Mesenchymal stem cell (in vitro differentiated cells and primary cell): ENCODE data around the gene RANBP17.

ENCODE experiments used
- DNase-seq: peaks from one replicate; pipeline ENCODE4 v3.0.0-alpha.2; 2013
- H2AFZ ChIP-seq: one replicate; pipeline ENCODE4 v1.6.1; 2013; ENCODE audit warnings: low read depth, mild to moderate bottlenecking, control low read depth, inconsistent platforms, low read length, moderate library complexity
- H2AK5ac ChIP-seq: 2 replicates; pipeline ENCODE4 v1.6.1; 2013; ENCODE audit warnings: low read length, moderate library complexity, mild to moderate bottlenecking, inconsistent platforms; ENCODE audit not compliant: severe bottlenecking
- H2BK120ac ChIP-seq: one replicate; pipeline ENCODE4 v1.6.1; 2013; ENCODE audit warnings: low read depth, mild to moderate bottlenecking, inconsistent platforms, low read length, moderate library complexity
- H2BK12ac ChIP-seq, 2 experiments: one replicate each; pipeline ENCODE4 v1.6.1; 2013; ENCODE audit warnings: inconsistent platforms in 2 of 2, low read length in 2 of 2, mild to moderate bottlenecking in 2 of 2, moderate library complexity in 2 of 2, control low read depth in 1 of 2
- H2BK15ac ChIP-seq: one replicate; pipeline ENCODE4 v1.6.1; 2013; ENCODE audit warnings: mild to moderate bottlenecking, low read depth, inconsistent platforms; ENCODE audit not compliant: poor library complexity, severe bottlenecking
- H2BK5ac ChIP-seq: 2 replicates; pipeline ENCODE4 v1.6.1; 2013; ENCODE audit warnings: low read depth, mild to moderate bottlenecking, low read length, control low read depth, inconsistent platforms; ENCODE audit not compliant: poor library complexity, severe bottlenecking
- H3K14ac ChIP-seq, 2 experiments: one replicate each; pipeline ENCODE4 v1.6.1; 2013; ENCODE audit warnings: inconsistent platforms in 2 of 2, low read length in 2 of 2, control low read depth in 1 of 2, mild to moderate bottlenecking in 1 of 2, moderate library complexity in 1 of 2
- H3K18ac ChIP-seq, 2 experiments: one replicate each; pipeline ENCODE4 v1.6.1; 2013; ENCODE audit warnings: inconsistent platforms in 2 of 2, low read length in 2 of 2, control low read depth in 1 of 2, low read depth in 1 of 2, mild to moderate bottlenecking in 1 of 2
- H3K23ac ChIP-seq, 2 experiments: one replicate each; pipeline ENCODE4 v1.6.1; 2013; ENCODE audit warnings: inconsistent platforms in 2 of 2, low read length in 2 of 2, mild to moderate bottlenecking in 2 of 2, moderate library complexity in 2 of 2, control low read depth in 1 of 2
- H3K27ac ChIP-seq: 2 replicates; pipeline ENCODE4 v1.5.1; 2013; ENCODE audit warnings: mild to moderate bottlenecking, moderate library complexity, low read length, control low read depth, inconsistent platforms; ENCODE audit not compliant: poor library complexity, severe bottlenecking
- H3K27me3 ChIP-seq, 2 experiments: 2 replicates each; pipeline versions ENCODE4 v1.6.1 to v1.7.0; 2013; ENCODE audit warnings: low read length in 2 of 2, mild to moderate bottlenecking in 2 of 2, moderate library complexity in 2 of 2, control low read depth in 1 of 2, inconsistent platforms in 1 of 2; ENCODE audit not compliant: control insufficient read depth in 1 of 2, insufficient read depth in 1 of 2
- H3K36me3 ChIP-seq, 2 experiments: 2 replicates each; pipeline versions ENCODE4 v1.6.1 to v1.7.0; 2013; ENCODE audit warnings: low read length in 2 of 2, control low read depth in 1 of 2, inconsistent platforms in 1 of 2, low read depth in 1 of 2, mild to moderate bottlenecking in 1 of 2; ENCODE audit not compliant: insufficient read depth in 2 of 2, control insufficient read depth in 1 of 2
- H3K4ac ChIP-seq, 2 experiments: one replicate each; pipeline ENCODE4 v1.6.1; 2013; ENCODE audit warnings: inconsistent platforms in 2 of 2, low read length in 2 of 2, mild to moderate bottlenecking in 2 of 2, moderate library complexity in 2 of 2, control low read depth in 1 of 2, low read depth in 1 of 2
- H3K4me1 ChIP-seq: 2 replicates; pipeline ENCODE4 v1.6.1; 2013; ENCODE audit warnings: low read depth, low read length, control low read depth; ENCODE audit not compliant: control insufficient read depth, insufficient read depth
- H3K4me2 ChIP-seq: 2 replicates; pipeline ENCODE4 v1.6.1; 2013; ENCODE audit warnings: low read length, mild to moderate bottlenecking, inconsistent platforms; ENCODE audit not compliant: poor library complexity, severe bottlenecking
- H3K4me3 ChIP-seq, 2 experiments: 2 replicates each; pipeline versions ENCODE4 v1.5.1 to v1.7.0; 2013; ENCODE audit warnings: low read length in 2 of 2, mild to moderate bottlenecking in 2 of 2, control low read depth in 1 of 2, low read depth in 1 of 2; ENCODE audit not compliant: insufficient read depth in 1 of 2
- H3K79me1 ChIP-seq: replicated peaks from 2 replicates; pipeline ENCODE4 v1.6.1; 2013; ENCODE audit warnings: mild to moderate bottlenecking, control low read depth, low read length, inconsistent platforms; ENCODE audit not compliant: poor library complexity, severe bottlenecking
- H3K9ac ChIP-seq: 2 replicates; pipeline ENCODE4 v1.7.0; 2013; ENCODE audit warnings: mild to moderate bottlenecking, low read length, moderate library complexity
- H3K9me3 ChIP-seq: 2 replicates; pipeline ENCODE4 v1.7.0; 2013; ENCODE audit warnings: mild to moderate bottlenecking, low read length; ENCODE audit not compliant: control insufficient read depth
- H4K8ac ChIP-seq: one replicate; pipeline ENCODE4 v1.6.1; 2013; ENCODE audit warnings: inconsistent platforms, mild to moderate bottlenecking, low read length, moderate library complexity
- H4K91ac ChIP-seq: one replicate; pipeline ENCODE4 v1.6.1; 2013; ENCODE audit warnings: mild to moderate bottlenecking, low read length, inconsistent platforms
- WGBS: methylation state at CpG from one replicate; pipeline ENCODE4 v1.1.7; 2013; ENCODE audit warnings: mixed read lengths; 5-methylcytosine and 5-hydroxymethylcytosine counted together

The RANBP17 gene

DNA sequence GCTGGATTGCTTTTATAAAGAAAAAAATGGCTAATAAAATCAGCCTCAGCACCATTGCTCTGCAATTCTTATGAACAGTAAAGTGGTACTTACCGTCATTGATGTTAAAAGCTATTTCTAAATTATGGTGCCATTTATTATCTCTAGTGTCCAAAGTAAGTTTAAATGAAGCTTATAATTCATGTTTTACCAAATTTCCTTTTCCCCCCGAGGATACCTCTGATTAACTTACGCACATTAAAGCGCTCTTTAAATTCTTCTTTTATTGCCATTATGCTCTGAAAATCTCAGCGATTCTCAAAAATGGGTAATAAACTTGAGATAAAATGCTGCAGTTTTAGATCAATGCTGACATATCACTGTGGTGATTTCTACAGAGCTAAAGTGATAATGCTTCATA is 460.7 kb downstream of the RANBP17 start:
- peaks cover under 1% of the 10 kb centered on the region for H3K9me3 ChIP-seq
- H3K79me1 ChIP-seq, result no peaks in the 10 kb centered on the region
- H4K8ac ChIP-seq, result no peak overlapping the region
- H2BK12ac ChIP-seq, result no peak overlapping the region
- no peak overlapping the region for H2BK120ac ChIP-seq
- H3K18ac ChIP-seq, result no peak overlapping the region
- H3K14ac ChIP-seq, result no peak overlapping the region
- no peak overlapping the region for H3K4me3 ChIP-seq
- no peak overlapping the region for H2BK5ac ChIP-seq
- no peak overlapping the region for H3K27ac ChIP-seq
- no peak overlapping the region for H2AK5ac ChIP-seq
- H3K4ac ChIP-seq, result no peak overlapping the region
- H3K23ac ChIP-seq, result no peak overlapping the region
- H2AFZ ChIP-seq, result no peak overlapping the region
- no peak overlapping the region for H3K4me2 ChIP-seq
- no peak overlapping the region for H4K91ac ChIP-seq
- H3K9ac ChIP-seq, result no peak overlapping the region
- H2BK15ac ChIP-seq, result no peak overlapping the region
- peaks cover 2% of the 10 kb centered on the region for H3K4me1 ChIP-seq
- peaks cover 68 to 92% of the 10 kb centered on the region in 2 experiments for H3K27me3 ChIP-seq
- DNase-seq, result no peak
- no peaks in the 10 kb centered on the region for H3K36me3 ChIP-seq
- WGBS, result 96% methylated on average over 3 of the region's 5 CpGs

DNA sequence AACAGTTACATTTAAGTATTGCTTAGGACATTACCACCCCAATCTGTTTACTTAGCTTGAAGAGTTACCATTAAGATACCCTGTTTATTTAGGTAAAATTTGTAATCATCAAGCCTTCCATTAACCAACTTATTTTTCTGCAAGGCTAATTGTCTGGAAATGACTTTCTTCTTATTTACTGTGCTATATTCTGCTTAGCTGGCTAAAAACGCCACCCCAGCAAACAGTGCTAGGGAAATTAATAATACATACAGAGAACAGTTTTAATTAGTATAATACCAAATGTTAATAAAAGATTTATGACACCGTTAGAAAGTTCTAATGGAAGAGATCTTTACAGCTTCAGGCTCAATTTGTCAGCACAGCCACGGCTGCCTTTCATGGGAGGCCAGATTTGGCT is 461.2 kb downstream of the RANBP17 start:
- H2BK15ac ChIP-seq, result no peak overlapping the region
- no peak overlapping the region for H3K14ac ChIP-seq
- H3K27me3 ChIP-seq, result peaks cover 67 to 92% of the 10 kb centered on the region in 2 experiments
- no peak overlapping the region for H2AK5ac ChIP-seq
- no peak overlapping the region for H2BK12ac ChIP-seq
- H3K23ac ChIP-seq, result no peak overlapping the region
- H3K4me2 ChIP-seq, result no peak overlapping the region
- H3K36me3 ChIP-seq, result no peaks in the 10 kb centered on the region
- no peak overlapping the region for H3K9ac ChIP-seq
- H2BK120ac ChIP-seq, result no peak overlapping the region
- no peak overlapping the region for H4K91ac ChIP-seq
- H3K79me1 ChIP-seq, result no peaks in the 10 kb centered on the region
- no peak overlapping the region for H3K4ac ChIP-seq
- no peaks in the 10 kb centered on the region for H3K9me3 ChIP-seq
- H4K8ac ChIP-seq, result no peak overlapping the region
- H2BK5ac ChIP-seq, result no peak overlapping the region
- H3K4me1 ChIP-seq, result no peaks in the 10 kb centered on the region
- no peak overlapping the region for H3K4me3 ChIP-seq
- no peak for DNase-seq
- H2AFZ ChIP-seq, result no peak overlapping the region
- no peak overlapping the region for H3K27ac ChIP-seq
- 62% methylated on average over 2 of the region's 3 CpGs for WGBS
- H3K18ac ChIP-seq, result no peak overlapping the region

DNA sequence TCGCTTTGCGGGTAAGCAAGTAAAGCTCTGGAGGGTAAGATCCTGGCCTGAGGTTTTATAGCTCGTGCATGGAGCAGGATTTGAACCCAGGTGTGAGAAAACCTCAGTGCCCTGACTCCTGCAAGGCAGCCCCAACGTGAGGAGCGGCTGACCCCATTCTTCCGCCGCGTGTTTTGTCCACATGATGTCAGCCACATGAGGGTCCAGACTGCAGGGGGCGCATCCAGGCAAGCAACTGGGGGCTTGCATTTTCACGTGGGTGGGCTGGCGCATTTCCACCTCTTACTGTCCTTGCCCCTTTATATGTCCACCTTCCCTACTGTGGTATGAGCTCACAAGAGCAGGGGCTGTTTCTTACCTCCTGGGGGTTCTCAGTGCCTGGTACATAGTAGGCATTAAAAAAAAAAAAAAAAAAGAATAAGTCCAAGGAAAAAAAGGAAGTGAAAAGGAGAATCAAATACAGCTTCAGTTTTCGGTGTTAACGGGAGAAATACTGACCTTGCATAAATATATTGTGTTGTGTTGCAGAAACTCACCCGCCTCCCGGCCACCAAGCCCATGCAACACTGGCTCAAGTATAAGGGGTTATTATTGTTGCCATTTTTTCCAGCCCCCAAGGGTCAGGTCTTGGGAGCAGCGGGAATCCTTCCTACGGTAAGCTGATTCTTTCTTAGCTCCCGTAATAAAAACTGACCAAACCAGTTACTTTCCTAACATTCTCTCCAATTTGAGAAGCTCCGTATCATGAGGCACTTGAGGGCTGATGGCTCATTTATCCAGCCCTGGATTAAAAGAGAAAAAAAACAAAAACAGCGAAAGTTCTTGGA is 462.2 kb downstream of the RANBP17 start:
- Histone ChIP-seq H2BK5ac (no peak overlapping the region), H3K9me3 (no peaks in the 10 kb centered on the region), H3K4ac (no peak overlapping the region), H2BK15ac (no peak overlapping the region), H3K27ac (no peak overlapping the region), H3K4me2 (no peak overlapping the region), H3K4me1 (no peaks in the 10 kb centered on the region), H4K8ac (no peak overlapping the region), H2BK120ac (no peak overlapping the region), H2BK12ac (no peak overlapping the region), H3K79me1 (no peaks in the 10 kb centered on the region), H3K23ac (no peak overlapping the region), H2AK5ac (no peak overlapping the region), H2AFZ (no peak overlapping the region), H3K14ac (no peak overlapping the region), H3K4me3 (no peak overlapping the region), H3K18ac (no peak overlapping the region), H4K91ac (no peak overlapping the region), H3K36me3 (no peaks in the 10 kb centered on the region), H3K27me3 (peaks cover 65 to 91% of the 10 kb centered on the region in 2 experiments), H3K9ac (no peak overlapping the region)
- no peak for DNase-seq
- WGBS, result 50% methylated on average over 18 of the region's 20 CpGs

DNA sequence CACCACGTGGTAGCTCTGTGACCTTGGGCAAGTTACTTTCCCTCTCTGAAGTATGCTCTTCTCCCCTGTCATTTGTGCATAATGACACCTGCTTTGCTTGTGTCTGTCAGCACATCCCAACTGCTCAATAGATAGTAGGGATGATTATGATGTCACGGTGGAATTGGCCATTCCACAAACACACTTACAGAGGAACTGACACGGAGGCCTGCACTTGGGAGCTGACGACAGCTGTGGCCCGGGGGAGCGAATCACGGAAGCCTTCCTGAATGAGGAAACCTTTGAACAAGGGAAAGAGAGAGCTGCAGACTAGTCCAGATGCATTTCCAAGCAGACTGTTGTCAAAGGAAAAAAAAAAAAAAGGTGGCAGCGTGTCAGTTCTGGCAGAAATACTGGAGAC is 468.2 kb downstream of the RANBP17 start:
- no peak overlapping the region for H4K8ac ChIP-seq
- H3K4me1 ChIP-seq, result no peaks in the 10 kb centered on the region
- no peak overlapping the region for H3K14ac ChIP-seq
- no peak overlapping the region for H2AFZ ChIP-seq
- no peak overlapping the region for H3K18ac ChIP-seq
- no peak overlapping the region for H3K4me2 ChIP-seq
- no peak overlapping the region for H3K9ac ChIP-seq
- H3K36me3 ChIP-seq, result no peaks in the 10 kb centered on the region
- no peak overlapping the region for H2BK15ac ChIP-seq
- no peak overlapping the region for H2BK12ac ChIP-seq
- H2AK5ac ChIP-seq, result no peak overlapping the region
- H3K27ac ChIP-seq, result no peak overlapping the region
- H3K79me1 ChIP-seq, result no peaks in the 10 kb centered on the region
- no peak overlapping the region for H3K4me3 ChIP-seq
- WGBS, result 78% methylated on average over 7 of the region's 8 CpGs
- no peak overlapping the region for H4K91ac ChIP-seq
- no peak overlapping the region for H2BK120ac ChIP-seq
- no peaks in the 10 kb centered on the region for H3K9me3 ChIP-seq
- no peak overlapping the region for H3K4ac ChIP-seq
- no peak overlapping the region for H3K23ac ChIP-seq
- peaks cover 38 to 57% of the 10 kb centered on the region in 2 experiments for H3K27me3 ChIP-seq
- no peak overlapping the region for H2BK5ac ChIP-seq
- no peak for DNase-seq
